H9 (cell line): ENCODE measurements around the gene NEAT1. TPM values are rescaled to one million over a fixed set of nuclear protein-coding genes. Genes with fewer than 3 reads are reported as not detected.

Source experiments
- DNase-seq: peaks from one replicate; pipeline ENCODE4 v3.0.0-alpha.2; 2017
- H2AFZ ChIP-seq: one replicate; pipeline ENCODE4 v1.6.1; 2013; ENCODE audit warnings: mild to moderate bottlenecking, low read length, control low read depth, moderate library complexity
- H2AK5ac ChIP-seq: 2 replicates; pipeline ENCODE4 v1.6.1; 2013; ENCODE audit warnings: low read length, control low read depth, mixed read lengths; ENCODE audit not compliant: insufficient read length
- H2BK120ac ChIP-seq: one replicate; pipeline ENCODE4 v1.6.1; 2013; ENCODE audit warnings: low read depth, mild to moderate bottlenecking, low read length, control low read depth, inconsistent platforms; ENCODE audit not compliant: poor library complexity, severe bottlenecking
- H2BK12ac ChIP-seq: 2 replicates; pipeline ENCODE4 v1.6.1; 2013; ENCODE audit warnings: low read length, control low read depth, mixed read lengths, low read depth; ENCODE audit not compliant: insufficient read length
- H2BK15ac ChIP-seq: 2 replicates; pipeline ENCODE4 v1.6.1; 2013; ENCODE audit warnings: low read depth, low read length, control low read depth
- H2BK20ac ChIP-seq: one replicate; pipeline ENCODE4 v1.6.1; 2013; ENCODE audit warnings: low read depth, mild to moderate bottlenecking, low read length, control low read depth, inconsistent platforms; ENCODE audit not compliant: poor library complexity, severe bottlenecking
- H2BK5ac ChIP-seq: 2 replicates; pipeline ENCODE4 v1.6.1; 2013; ENCODE audit warnings: low read length, control low read depth, mixed read lengths; ENCODE audit not compliant: insufficient read length
- H3K14ac ChIP-seq: 2 replicates; pipeline ENCODE4 v1.6.1; 2013; ENCODE audit warnings: low read length, control low read depth; ENCODE audit not compliant: insufficient read depth
- H3K18ac ChIP-seq: 2 replicates; pipeline ENCODE4 v1.6.1; 2013; ENCODE audit warnings: low read depth, mild to moderate bottlenecking, mixed read lengths, low read length, control low read depth; ENCODE audit not compliant: insufficient read length
- H3K23ac ChIP-seq: 2 replicates; pipeline ENCODE4 v1.6.1; 2013; ENCODE audit warnings: low read length, control low read depth, mixed read lengths, low read depth; ENCODE audit not compliant: insufficient read length
- H3K23me2 ChIP-seq: 2 replicates; pipeline ENCODE4 v1.6.1; 2013; ENCODE audit warnings: low read depth, mild to moderate bottlenecking, mixed read lengths, low read length, control low read depth; ENCODE audit not compliant: insufficient read length, poor library complexity, severe bottlenecking
- H3K27ac ChIP-seq: 2 replicates; pipeline ENCODE4 v1.5.1; 2013; ENCODE audit warnings: low read length, control low read depth, mixed read lengths, low read depth; ENCODE audit not compliant: insufficient read length
- H3K27me3 ChIP-seq: 2 replicates; pipeline ENCODE4 v1.6.1; 2013; ENCODE audit warnings: low read length, control low read depth, inconsistent platforms; ENCODE audit not compliant: insufficient read depth
- H3K4ac ChIP-seq: 2 replicates; pipeline ENCODE4 v1.6.1; 2013; ENCODE audit warnings: low read depth, mild to moderate bottlenecking, control low read depth, inconsistent platforms, low read length, moderate library complexity
- H3K4me1 ChIP-seq: 2 replicates; pipeline ENCODE4 v1.6.1; 2013; ENCODE audit warnings: low read length, control low read depth, inconsistent platforms; ENCODE audit not compliant: insufficient read depth
- H3K4me2 ChIP-seq: 2 replicates; pipeline ENCODE4 v1.6.1; 2013; ENCODE audit warnings: low read length, control low read depth, mixed read lengths; ENCODE audit not compliant: insufficient read length, insufficient read depth
- H3K56ac ChIP-seq: 2 replicates; pipeline ENCODE4 v1.6.1; 2013; ENCODE audit warnings: low read depth, mild to moderate bottlenecking, mixed read lengths, low read length, control low read depth; ENCODE audit not compliant: insufficient read length
- H3K79me1 ChIP-seq: 2 replicates; pipeline ENCODE4 v1.6.1; 2013; ENCODE audit warnings: low read depth, mild to moderate bottlenecking, moderate library complexity, low read length, control low read depth, inconsistent platforms; ENCODE audit not compliant: insufficient read depth, poor library complexity, severe bottlenecking
- H3K79me2 ChIP-seq: 2 replicates; pipeline ENCODE4 v1.6.1; 2013; ENCODE audit warnings: low read length, control low read depth, inconsistent platforms; ENCODE audit not compliant: insufficient read depth
- H3K9ac ChIP-seq: 2 replicates; pipeline ENCODE4 v1.6.1; 2013; ENCODE audit warnings: low read length, control low read depth, mixed read lengths; ENCODE audit not compliant: insufficient read length; ENCODE audit errors: extremely low read depth
- H3K9me3 ChIP-seq: one replicate; pipeline ENCODE4 v1.6.1; 2013; ENCODE audit warnings: low read depth, low read length, inconsistent platforms; ENCODE audit not compliant: control insufficient read depth
- H3T11ph ChIP-seq: one replicate; pipeline ENCODE4 v1.6.1; 2013; ENCODE audit warnings: mild to moderate bottlenecking, low read length, control low read depth, inconsistent platforms
- H4K20me1 ChIP-seq: one replicate; pipeline ENCODE4 v1.6.1; 2013; ENCODE audit not compliant: control insufficient read depth, insufficient read length, insufficient read depth
- H4K5ac ChIP-seq: 2 replicates; pipeline ENCODE4 v1.6.1; 2013; ENCODE audit warnings: low read depth, mild to moderate bottlenecking, mixed read lengths, low read length, control low read depth; ENCODE audit not compliant: insufficient read length
- H4K8ac ChIP-seq: replicated peaks from 2 replicates; pipeline ENCODE4 v1.6.1; 2013; ENCODE audit warnings: low read length, control low read depth, mixed read lengths, low read depth; ENCODE audit not compliant: insufficient read length
- H4K91ac ChIP-seq: 2 replicates; pipeline ENCODE4 v1.6.1; 2013; ENCODE audit warnings: low read depth, mild to moderate bottlenecking, moderate library complexity, mixed read lengths, low read length, control low read depth; ENCODE audit not compliant: insufficient read length
- H3K27ac Mint-ChIP-seq, 3 experiments: 2 replicates in 2 of 3; 3 replicates in 1 of 3; pipeline ENCODE4 v1.8.0; 2020 to 2021; ENCODE audit warnings: mixed read lengths in 3 of 3, mild to moderate bottlenecking in 1 of 3, moderate library complexity in 1 of 3
- H3K27me3 Mint-ChIP-seq: 2 replicates; pipeline ENCODE4 v1.8.0; 2021; ENCODE audit warnings: low read depth, mild to moderate bottlenecking, moderate library complexity, mixed read lengths
- H3K36me3 Mint-ChIP-seq, 3 experiments: 2 replicates in 2 of 3; 3 replicates in 1 of 3; pipeline ENCODE4 v1.8.0; 2020 to 2021; ENCODE audit warnings: low read depth in 3 of 3, mixed read lengths in 3 of 3; ENCODE audit not compliant: insufficient read depth in 1 of 3
- H3K4me1 Mint-ChIP-seq, 2 experiments: 2 replicates each; pipeline ENCODE4 v1.8.0; 2020; ENCODE audit warnings: mixed read lengths in 2 of 2
- H3K4me3 Mint-ChIP-seq, 2 experiments: 2 replicates in 1 of 2; 3 replicates in 1 of 2; pipeline ENCODE4 v1.8.0; 2020 to 2021; ENCODE audit warnings: mild to moderate bottlenecking in 2 of 2, mixed read lengths in 2 of 2, moderate library complexity in 1 of 2
- H3K9me3 Mint-ChIP-seq, 2 experiments: 2 replicates in 1 of 2; 3 replicates in 1 of 2; pipeline ENCODE4 v1.8.0; 2020; ENCODE audit warnings: mild to moderate bottlenecking in 2 of 2, mixed read lengths in 2 of 2, moderate library complexity in 1 of 2
- WGBS: extraction: QIAGEN DNeasy Blood & Tissue Kit; methylation state at CpG from one replicate; pipeline ENCODE4 v1.1.7; 2013; ENCODE audit warnings: missing lambda C conversion rate, low lambda C conversion rate, mixed read lengths; ENCODE audit not compliant: insufficient read length; ENCODE audit errors: extremely low coverage; 5-methylcytosine and 5-hydroxymethylcytosine counted together
- total RNA-seq: library from RNA; stranded (reverse); gene quantifications from 2 replicates; pipeline ENCODE4 v1.2.1, GENCODE V29; 2021
- TF ChIP-seq, protein P1 (sequence below): fragments of 200-600 bp; sonication (generic); conservative IDR thresholded peaks from 3 replicates; pipeline ENCODE4 v1.8.0; 2021; ENCODE audit warnings: antibody characterized with exemption, mild to moderate bottlenecking

Gene NEAT1
- total RNA-seq, 1 experiment from 2014 or later = 12.7 TPM

DNA sequence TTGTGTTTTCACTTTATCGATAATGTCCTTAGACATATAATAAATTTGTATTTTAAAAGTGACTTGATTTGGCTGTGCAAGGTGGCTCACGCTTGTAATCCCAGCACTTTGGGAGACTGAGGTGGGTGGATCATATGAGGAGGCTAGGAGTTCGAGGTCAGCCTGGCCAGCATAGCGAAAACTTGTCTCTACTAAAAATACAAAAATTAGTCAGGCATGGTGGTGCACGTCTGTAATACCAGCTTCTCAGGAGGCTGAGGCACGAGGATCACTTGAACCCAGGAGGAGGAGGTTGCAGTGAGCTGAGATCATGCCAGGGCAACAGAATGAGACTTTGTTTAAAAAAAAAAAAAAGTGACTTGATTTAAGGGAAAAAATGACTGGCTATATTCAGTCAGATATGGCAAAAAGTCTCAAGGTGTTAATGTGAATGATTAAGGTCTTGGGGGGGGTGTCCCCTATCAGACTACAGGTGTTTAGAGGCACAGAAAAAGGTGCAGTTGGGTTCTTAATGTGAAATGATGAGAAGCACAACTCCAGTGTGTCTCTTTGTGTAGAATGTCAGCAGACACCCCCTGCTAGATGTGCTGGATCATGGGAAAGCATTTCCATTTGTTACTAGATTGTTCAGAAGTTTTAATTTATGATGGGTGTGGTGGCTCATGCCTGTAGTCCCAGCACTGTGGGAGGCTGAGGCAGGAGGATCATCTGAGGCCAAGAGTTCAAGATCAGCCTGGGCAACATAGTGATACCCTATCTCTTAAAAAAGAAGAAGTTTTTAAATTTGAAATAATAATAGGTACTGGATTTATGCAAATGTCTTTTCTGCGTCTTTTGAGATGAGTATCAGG is 17.0 kb downstream of the NEAT1 start:
- H3K14ac ChIP-seq = no peak overlapping the region
- no peak overlapping the region for H2BK120ac ChIP-seq
- H3K9me3 ChIP-seq = no peaks in the 10 kb centered on the region
- no peak overlapping the region for H3K4me2 ChIP-seq
- H3K23me2 ChIP-seq = no peaks in the 10 kb centered on the region
- peaks cover 4% of the 10 kb centered on the region in 2 experiments; a peak in 2 of 4 replicates for H3K4me1 Mint-ChIP-seq
- no peak overlapping the region for H3T11ph ChIP-seq
- no peaks in the 10 kb centered on the region for H3K27me3 ChIP-seq
- H3K9me3 Mint-ChIP-seq = no peaks in the 10 kb centered on the region
- H3K23ac ChIP-seq = no peak overlapping the region
- H3K56ac ChIP-seq = no peak overlapping the region
- no peak overlapping the region for H4K91ac ChIP-seq
- H2BK5ac ChIP-seq = no peak overlapping the region
- H2BK20ac ChIP-seq = no peak overlapping the region
- peaks cover 3% of the 10 kb centered on the region; the same call in 1 of the 2 replicates for H3K27me3 Mint-ChIP-seq
- H4K5ac ChIP-seq = no peak overlapping the region
- TF ChIP-seq, protein P1, sequence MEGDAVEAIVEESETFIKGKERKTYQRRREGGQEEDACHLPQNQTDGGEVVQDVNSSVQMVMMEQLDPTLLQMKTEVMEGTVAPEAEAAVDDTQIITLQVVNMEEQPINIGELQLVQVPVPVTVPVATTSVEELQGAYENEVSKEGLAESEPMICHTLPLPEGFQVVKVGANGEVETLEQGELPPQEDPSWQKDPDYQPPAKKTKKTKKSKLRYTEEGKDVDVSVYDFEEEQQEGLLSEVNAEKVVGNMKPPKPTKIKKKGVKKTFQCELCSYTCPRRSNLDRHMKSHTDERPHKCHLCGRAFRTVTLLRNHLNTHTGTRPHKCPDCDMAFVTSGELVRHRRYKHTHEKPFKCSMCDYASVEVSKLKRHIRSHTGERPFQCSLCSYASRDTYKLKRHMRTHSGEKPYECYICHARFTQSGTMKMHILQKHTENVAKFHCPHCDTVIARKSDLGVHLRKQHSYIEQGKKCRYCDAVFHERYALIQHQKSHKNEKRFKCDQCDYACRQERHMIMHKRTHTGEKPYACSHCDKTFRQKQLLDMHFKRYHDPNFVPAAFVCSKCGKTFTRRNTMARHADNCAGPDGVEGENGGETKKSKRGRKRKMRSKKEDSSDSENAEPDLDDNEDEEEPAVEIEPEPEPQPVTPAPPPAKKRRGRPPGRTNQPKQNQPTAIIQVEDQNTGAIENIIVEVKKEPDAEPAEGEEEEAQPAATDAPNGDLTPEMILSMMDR = no peak
- H4K20me1 ChIP-seq = no peaks in the 10 kb centered on the region
- no peaks in the 10 kb centered on the region for H3K36me3 Mint-ChIP-seq
- no peak overlapping the region for H4K8ac ChIP-seq
- no peak overlapping the region for H2AFZ ChIP-seq
- no peak overlapping the region for H3K4me3 Mint-ChIP-seq
- WGBS = no CpG with 5 or more reads among the region's 7 CpGs
- no peak overlapping the region for H3K27ac ChIP-seq
- no peak for DNase-seq
- H2BK15ac ChIP-seq = no peak overlapping the region
- H2BK12ac ChIP-seq = no peak overlapping the region
- no peaks in the 10 kb centered on the region for H3K79me1 ChIP-seq
- H3K4ac ChIP-seq = no peak overlapping the region
- H3K4me1 ChIP-seq = no peaks in the 10 kb centered on the region
- H3K79me2 ChIP-seq = no peaks in the 10 kb centered on the region
- no peak overlapping the region for H3K9ac ChIP-seq
- no peak overlapping the region for H3K27ac Mint-ChIP-seq
- no peak overlapping the region for H2AK5ac ChIP-seq
- no peak overlapping the region for H3K18ac ChIP-seq
